HFF-Myc (cell line): ENCODE results near the gene MME.
"Not testable (repeated sequence)": the region's sequence is repeated elsewhere in the genome, so short reads cannot be mapped to it uniquely, and the experiment has no call there.

Source experiments
- DNase-seq: peaks from one replicate; pipeline ENCODE4 v3.0.0-alpha.2; 2011; ENCODE audit warnings: low read depth; ENCODE audit errors: extremely low read depth
- H3K4me3 ChIP-seq: replicated peaks from 2 replicates; pipeline ENCODE4 v1.5.1; 2011; ENCODE audit warnings: low read depth, mild to moderate bottlenecking, control low read depth, low read length
- TF ChIP-seq, protein P1 (sequence below): IDR thresholded peaks from 2 replicates; pipeline ENCODE4 v1.5.1; 2012; ENCODE audit warnings: mild to moderate bottlenecking, low read depth, low read length, control low read depth; ENCODE audit errors: missing control alignments

MME gene

DNA sequence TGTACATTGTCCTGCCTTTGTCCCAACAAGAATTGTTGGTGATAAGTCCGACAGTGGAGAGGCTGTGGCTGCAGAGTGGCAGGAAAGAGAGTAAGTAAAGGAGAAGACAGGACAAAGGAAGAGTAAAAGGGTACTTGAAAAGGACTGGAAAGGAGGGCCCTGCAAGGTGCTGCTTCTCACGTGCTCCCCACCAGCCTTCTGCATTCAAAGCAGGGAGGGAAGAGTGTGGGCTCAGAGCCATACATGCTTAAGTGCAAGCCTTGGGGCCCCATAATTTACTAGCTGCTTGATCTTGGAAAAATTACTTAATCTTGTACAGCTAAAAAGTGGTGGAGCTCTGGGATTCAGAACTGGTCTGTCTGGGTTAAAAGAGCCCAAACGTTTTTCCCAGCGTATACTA, 29.9 kb downstream of the MME start:
- TF ChIP-seq, protein P1, sequence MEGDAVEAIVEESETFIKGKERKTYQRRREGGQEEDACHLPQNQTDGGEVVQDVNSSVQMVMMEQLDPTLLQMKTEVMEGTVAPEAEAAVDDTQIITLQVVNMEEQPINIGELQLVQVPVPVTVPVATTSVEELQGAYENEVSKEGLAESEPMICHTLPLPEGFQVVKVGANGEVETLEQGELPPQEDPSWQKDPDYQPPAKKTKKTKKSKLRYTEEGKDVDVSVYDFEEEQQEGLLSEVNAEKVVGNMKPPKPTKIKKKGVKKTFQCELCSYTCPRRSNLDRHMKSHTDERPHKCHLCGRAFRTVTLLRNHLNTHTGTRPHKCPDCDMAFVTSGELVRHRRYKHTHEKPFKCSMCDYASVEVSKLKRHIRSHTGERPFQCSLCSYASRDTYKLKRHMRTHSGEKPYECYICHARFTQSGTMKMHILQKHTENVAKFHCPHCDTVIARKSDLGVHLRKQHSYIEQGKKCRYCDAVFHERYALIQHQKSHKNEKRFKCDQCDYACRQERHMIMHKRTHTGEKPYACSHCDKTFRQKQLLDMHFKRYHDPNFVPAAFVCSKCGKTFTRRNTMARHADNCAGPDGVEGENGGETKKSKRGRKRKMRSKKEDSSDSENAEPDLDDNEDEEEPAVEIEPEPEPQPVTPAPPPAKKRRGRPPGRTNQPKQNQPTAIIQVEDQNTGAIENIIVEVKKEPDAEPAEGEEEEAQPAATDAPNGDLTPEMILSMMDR: no peak
- no peak overlapping the region for H3K4me3 ChIP-seq
- no peak for DNase-seq

DNA sequence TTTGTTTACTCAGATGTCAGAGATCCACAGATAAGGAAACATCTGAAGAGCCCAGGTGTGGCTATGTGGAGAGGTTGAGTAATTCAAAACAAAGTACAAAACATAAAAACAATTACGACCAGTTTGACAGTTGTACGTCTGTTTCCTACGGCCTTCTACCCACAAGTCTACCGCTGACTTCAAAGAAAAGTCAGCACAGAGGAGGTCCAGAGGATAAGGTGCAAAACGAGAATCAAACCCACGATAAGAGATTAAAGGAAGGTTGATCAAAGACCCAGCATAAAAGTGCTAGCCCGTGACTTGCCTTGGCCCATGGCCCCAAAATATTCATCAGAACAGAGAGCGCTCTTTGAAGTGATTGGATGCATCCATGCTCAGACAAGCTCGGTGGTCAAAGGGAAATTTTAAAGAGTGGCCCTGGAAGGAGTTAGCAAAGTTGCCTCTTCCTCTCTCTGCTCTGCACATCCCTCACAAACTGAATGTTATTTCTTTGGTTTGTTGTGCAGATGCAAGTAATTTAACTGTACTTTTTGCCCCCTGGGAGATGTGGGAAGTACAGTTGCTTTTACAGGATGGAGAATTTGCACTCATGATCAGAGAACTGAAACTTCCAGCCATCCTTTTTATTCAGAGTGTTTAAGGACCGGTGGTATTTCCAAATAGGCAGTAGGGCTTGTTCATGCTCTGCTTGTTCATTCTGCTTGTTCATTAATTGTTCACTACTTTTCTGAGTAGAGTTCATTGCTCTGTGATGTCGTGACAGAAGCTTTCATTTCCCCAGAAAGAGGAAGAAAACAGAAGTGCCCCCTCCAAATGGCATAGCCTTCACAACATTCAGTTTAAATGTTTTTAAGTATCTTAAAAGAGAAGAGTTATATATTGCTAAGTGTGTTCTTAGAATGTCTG, 31.1 kb downstream of the MME start:
- DNase-seq: no peak
- no peak overlapping the region for H3K4me3 ChIP-seq
- TF ChIP-seq, protein P1: no peak

DNA sequence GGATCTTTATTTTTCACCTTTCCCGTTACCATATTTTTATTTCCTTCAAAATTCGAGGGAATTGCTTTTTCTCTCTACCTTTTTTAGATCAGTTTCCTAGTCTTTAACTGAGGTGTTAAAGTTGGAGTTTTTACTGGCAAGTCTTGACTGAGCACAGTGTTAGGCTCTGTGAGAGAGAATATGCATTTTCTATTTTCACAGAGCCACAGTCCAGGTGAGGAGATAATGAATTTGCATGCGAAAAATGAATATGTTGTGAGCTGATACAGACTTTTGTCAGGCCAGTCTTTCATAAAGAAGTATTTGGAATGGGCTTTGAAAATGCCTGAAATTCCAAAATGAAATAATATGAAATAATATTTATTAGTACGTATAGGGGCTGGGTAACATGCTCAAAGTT, 31.9 kb downstream of the MME start:
- no peak overlapping the region for H3K4me3 ChIP-seq
- no peak for DNase-seq
- TF ChIP-seq, protein P1: no peak

DNA sequence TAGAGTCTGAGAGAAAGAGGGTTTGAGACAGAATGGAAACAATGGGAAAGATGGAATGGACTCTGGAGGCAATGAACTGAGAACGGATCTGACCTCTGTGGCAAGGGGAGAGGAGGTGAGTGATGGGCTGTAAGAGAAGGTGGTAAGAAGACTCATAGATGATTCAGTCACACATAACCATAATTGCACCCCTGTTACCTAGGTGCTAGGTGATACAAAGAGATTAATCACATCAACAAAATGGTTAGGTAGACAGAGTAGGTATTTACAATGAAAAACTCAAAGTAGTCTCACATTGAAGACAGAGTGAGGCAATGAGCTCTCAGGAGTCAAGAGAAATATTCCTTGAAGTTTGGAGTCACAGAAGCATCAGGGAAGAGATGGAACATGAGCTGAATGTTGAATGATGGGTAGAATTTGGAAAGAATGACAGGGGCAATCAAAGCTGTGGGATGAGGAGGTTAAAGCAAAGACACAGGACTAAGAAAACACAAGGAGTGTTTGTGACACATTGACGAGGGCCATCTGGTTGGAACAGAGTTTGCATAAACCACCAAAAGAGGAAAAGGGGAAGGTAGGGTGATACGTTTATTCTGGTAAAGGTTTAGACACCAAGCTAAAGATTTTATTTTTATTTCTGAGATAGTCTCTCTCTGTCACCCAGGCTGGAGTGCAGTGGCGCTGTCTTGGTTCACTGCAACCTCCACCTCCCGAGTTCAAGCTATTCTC, 32.7 kb downstream of the MME start:
- DNase-seq: no peak
- TF ChIP-seq, protein P1: no peak
- H3K4me3 ChIP-seq: no peak overlapping the region

DNA sequence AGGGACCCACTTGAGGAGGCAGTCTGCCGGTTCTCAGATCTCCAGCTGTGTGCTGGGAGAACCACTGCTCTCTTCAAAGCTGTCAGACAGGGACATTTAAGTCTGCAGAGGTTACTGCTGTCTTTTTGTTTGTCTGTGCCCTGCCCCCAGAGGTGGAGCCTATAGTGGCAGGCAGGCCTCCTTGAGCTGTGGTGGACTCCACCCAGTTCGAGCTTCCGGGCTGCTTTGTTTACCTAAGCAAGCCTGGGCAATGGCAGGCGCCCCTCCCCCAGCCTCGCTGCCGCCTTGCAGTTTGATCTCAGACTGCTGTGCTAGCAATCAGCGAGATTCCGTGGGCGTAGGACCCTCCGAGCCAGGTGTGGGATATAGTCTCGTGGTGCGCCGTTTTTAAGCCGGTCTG, 44.6 kb downstream of the MME start:
- H3K4me3 ChIP-seq, DNase-seq: not testable (repeated sequence)

DNA sequence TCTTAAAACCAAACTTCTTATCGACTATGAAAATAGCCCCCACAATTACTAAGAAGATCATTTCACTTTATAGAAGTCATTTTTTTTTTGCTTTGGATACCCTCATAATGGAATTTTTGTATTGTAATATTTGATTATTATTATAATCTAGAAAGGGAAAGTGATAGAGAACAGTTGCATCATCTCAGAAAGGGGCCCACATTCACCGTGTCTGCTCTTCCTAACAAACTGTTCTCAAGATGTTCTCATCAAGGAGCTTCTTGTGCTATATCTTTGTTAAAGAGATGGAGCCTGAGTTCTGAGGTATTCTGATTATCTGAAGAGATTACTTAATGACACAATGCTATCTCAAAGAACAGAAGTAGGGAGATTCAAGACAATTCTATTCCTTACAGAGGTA, 49.3 kb downstream of the MME start:
- H3K4me3 ChIP-seq: no peak overlapping the region
- TF ChIP-seq, protein P1: no peak

DNA sequence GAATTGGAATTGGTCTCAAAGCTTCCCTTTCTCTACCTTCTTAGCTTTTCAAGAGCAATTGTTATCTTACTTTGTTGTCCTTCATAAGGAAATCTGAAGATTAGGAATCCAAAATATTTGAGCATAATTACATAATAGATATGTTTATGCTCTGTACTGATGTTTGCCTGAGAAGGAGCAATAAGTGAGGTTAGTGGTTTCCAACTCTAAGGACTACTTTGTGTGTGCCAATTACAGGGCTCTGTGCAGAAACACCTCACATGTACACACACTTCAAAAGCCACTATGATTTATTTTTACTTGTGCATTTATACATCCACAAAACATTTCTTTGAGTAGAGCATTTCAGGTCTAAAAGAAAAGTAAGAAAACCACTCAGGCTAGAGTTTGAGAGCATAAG, 49.9 kb downstream of the MME start:
- no peak overlapping the region for H3K4me3 ChIP-seq
- TF ChIP-seq, protein P1: no peak
- DNase-seq: no peak

More for the DNA sequence above, 49.3 kb downstream of the MME start:
- no peak for DNase-seq
